Keratinocyte (primary cell): ENCODE data around the gene PRDM10. TPM values are rescaled to one million over a fixed set of nuclear protein-coding genes. Genes with fewer than 3 reads are reported as not detected.

Experiments
- DNase-seq: peaks from one replicate; pipeline ENCODE4 v3.0.0-alpha.2; 2011; ENCODE audit warnings: low read depth, missing footprints, low spot score
- FAIRE-seq: peaks from 2 replicates; lab custom pipeline; 2011; peaks lifted over from hg19 to GRCh38; lab: Jason Lieb, UNC
- H2AFZ ChIP-seq: 2 replicates; pipeline ENCODE4 v1.6.0; 2012; ENCODE audit warnings: low read length, control low read depth, inconsistent platforms; ENCODE audit not compliant: control insufficient read depth
- H3K27ac ChIP-seq: 2 replicates; pipeline ENCODE4 v1.5.1; 2011; ENCODE audit warnings: low read length; ENCODE audit not compliant: control insufficient read depth, insufficient read depth
- H3K27me3 ChIP-seq: 3 replicates; pipeline ENCODE4 v1.6.0; 2011; ENCODE audit warnings: low read length; ENCODE audit not compliant: control insufficient read depth, insufficient read depth; ENCODE audit errors: extremely low read depth
- H3K36me3 ChIP-seq, 2 experiments: 2 replicates in 1 of 2; 3 replicates in 1 of 2; pipeline ENCODE4 v1.5.1; 2011; ENCODE audit warnings: low read length in 2 of 2, mild to moderate bottlenecking in 1 of 2; ENCODE audit not compliant: control insufficient read depth in 2 of 2, insufficient read depth in 2 of 2; ENCODE audit errors: extremely low read depth in 1 of 2
- H3K4me1 ChIP-seq: 3 replicates; pipeline ENCODE4 v1.5.1; 2011; ENCODE audit warnings: low read length; ENCODE audit not compliant: control insufficient read depth, insufficient read depth; ENCODE audit errors: extremely low read depth
- H3K4me2 ChIP-seq: 3 replicates; pipeline ENCODE4 v1.6.0; 2011; ENCODE audit warnings: low read depth, low read length; ENCODE audit not compliant: control insufficient read depth, insufficient read depth; ENCODE audit errors: extremely low read depth
- H3K4me3 ChIP-seq, 3 experiments: fragments of 200-600 bp in 1 of 3; sonication (generic) in 1 of 3; 2 replicates in 2 of 3; 3 replicates in 1 of 3; pipeline ENCODE4 v1.5.1; 2011 to 2016; ENCODE audit warnings: low read length in 3 of 3, mild to moderate bottlenecking in 3 of 3, control low read depth in 2 of 3, inconsistent platforms in 1 of 3, low read depth in 1 of 3, mixed read lengths in 1 of 3, mixed run types in 1 of 3, moderate library complexity in 1 of 3; ENCODE audit not compliant: control insufficient read depth in 2 of 3, insufficient read depth in 2 of 3; ENCODE audit errors: extremely low read depth in 1 of 3
- H3K79me2 ChIP-seq: 2 replicates; pipeline ENCODE4 v1.6.0; 2012; ENCODE audit warnings: low read length; ENCODE audit not compliant: control insufficient read depth, insufficient read depth
- H3K9ac ChIP-seq: 3 replicates; pipeline ENCODE4 v1.6.0; 2011; ENCODE audit warnings: low read length; ENCODE audit not compliant: control insufficient read depth, insufficient read depth; ENCODE audit errors: extremely low read depth
- H3K9me1 ChIP-seq: 3 replicates; pipeline ENCODE4 v1.6.0; 2011; ENCODE audit warnings: low read length; ENCODE audit not compliant: control insufficient read depth, insufficient read depth; ENCODE audit errors: extremely low read depth
- H3K9me3 ChIP-seq: 2 replicates; pipeline ENCODE4 v1.5.1; 2012; ENCODE audit warnings: low read depth, low read length; ENCODE audit not compliant: control insufficient read depth
- H4K20me1 ChIP-seq: 3 replicates; pipeline ENCODE4 v1.6.0; 2011; ENCODE audit warnings: low read length; ENCODE audit not compliant: control insufficient read depth, insufficient read depth; ENCODE audit errors: extremely low read depth
- EZH2 ChIP-seq: IDR thresholded peaks from one replicate; pipeline ENCODE4 v1.6.1; 2012; ENCODE audit warnings: inconsistent platforms, mild to moderate bottlenecking, low read length, moderate library complexity
- dilution Hi-C: fragments of 300-500 bp; cut with MboI; formaldehyde crosslinking; loops from one replicate; pipeline ENCODE4 v1.7.0; 2020; ENCODE audit warnings: low sequenced_read_pairs; ENCODE audit not compliant: extremely low pct_ligation_motif_present
- polyA plus RNA-seq, 5 experiments: library from polyadenylated mRNA; depleted of rRNA in 3 of 5; stranded (reverse) in 3 of 5; stranded (forward) in 1 of 5; unstranded in 1 of 5; fragments of >200 nt; gene quantifications; 1 replicate in 1 of 5; 2 replicates in 3 of 5; 3 replicates in 1 of 5; pipeline versions ENCODE4 v1.2.1 to v1.2.3, GENCODE V29; 2011 to 2012; ENCODE audit warnings: missing spikeins in 2 of 5, low read depth in 1 of 5, low replicate concordance in 1 of 5
- TF ChIP-seq, protein P1 (sequence below), 3 experiments: IDR thresholded peaks in 1 of 3; conservative IDR thresholded peaks in 1 of 3; optimal IDR thresholded peaks in 1 of 3; 2 replicates in 2 of 3; 3 replicates in 1 of 3; pipeline versions ENCODE3 to v1.5.1; 2011; ENCODE audit warnings: low read length in 3 of 3, mild to moderate bottlenecking in 3 of 3, moderate library complexity in 2 of 3, control low read depth in 1 of 3, inconsistent platforms in 1 of 3; ENCODE audit not compliant: insufficient read depth in 2 of 3; ENCODE audit errors: extremely low read depth in 1 of 3

PRDM10 gene
- polyA plus RNA-seq, 1 donor (not counting 4 experiments of a cell fraction or from before 2014, with no cell fraction given): 4.7 TPM

DNA sequence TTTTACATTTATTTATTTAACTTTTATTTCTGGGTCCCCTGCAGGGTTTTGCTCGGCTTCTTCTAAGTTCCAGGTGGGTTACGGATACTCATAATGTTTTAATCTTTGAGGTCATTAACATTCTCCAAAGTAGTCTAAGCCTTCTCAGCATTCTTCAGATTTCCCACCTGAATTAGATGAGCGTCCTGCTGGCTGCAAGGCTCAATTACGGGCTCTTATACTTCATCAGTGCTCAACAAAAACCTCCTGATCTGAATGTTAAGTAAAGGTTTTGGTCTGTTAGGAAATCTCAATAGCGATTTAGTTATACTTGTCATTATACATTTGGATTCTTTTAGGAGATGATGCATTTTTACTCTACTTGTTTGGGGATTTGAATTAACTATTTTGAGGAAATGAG lies 80.0 kb downstream of the PRDM10 start:
- Histone ChIP-seq H3K4me3 (no peak overlapping the region), H3K9me1 (no peaks in the 10 kb centered on the region), H3K4me2 (no peak overlapping the region), H3K27ac (no peak overlapping the region), H3K4me1 (no peaks in the 10 kb centered on the region), H3K27me3 (no peaks in the 10 kb centered on the region), H3K36me3 (peaks cover 2 to 8% of the 10 kb centered on the region in 2 experiments), H3K79me2 (no peaks in the 10 kb centered on the region), H2AFZ (no peak overlapping the region), H4K20me1 (no peaks in the 10 kb centered on the region), H3K9ac (no peak overlapping the region), H3K9me3 (no peaks in the 10 kb centered on the region)
- DNase-seq: no peak
- no peak for FAIRE-seq
- dilution Hi-C loops: no loop called here
- TF ChIP-seq EZH2: no peak
- TF ChIP-seq, protein P1, sequence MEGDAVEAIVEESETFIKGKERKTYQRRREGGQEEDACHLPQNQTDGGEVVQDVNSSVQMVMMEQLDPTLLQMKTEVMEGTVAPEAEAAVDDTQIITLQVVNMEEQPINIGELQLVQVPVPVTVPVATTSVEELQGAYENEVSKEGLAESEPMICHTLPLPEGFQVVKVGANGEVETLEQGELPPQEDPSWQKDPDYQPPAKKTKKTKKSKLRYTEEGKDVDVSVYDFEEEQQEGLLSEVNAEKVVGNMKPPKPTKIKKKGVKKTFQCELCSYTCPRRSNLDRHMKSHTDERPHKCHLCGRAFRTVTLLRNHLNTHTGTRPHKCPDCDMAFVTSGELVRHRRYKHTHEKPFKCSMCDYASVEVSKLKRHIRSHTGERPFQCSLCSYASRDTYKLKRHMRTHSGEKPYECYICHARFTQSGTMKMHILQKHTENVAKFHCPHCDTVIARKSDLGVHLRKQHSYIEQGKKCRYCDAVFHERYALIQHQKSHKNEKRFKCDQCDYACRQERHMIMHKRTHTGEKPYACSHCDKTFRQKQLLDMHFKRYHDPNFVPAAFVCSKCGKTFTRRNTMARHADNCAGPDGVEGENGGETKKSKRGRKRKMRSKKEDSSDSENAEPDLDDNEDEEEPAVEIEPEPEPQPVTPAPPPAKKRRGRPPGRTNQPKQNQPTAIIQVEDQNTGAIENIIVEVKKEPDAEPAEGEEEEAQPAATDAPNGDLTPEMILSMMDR (optimal IDR thresholded peaks at IDR 0.05 in 1 of 3, IDR thresholded peaks at IDR 0.05 in 1 of 3, conservative IDR thresholded peaks at IDR 0.05 in 1 of 3; ENCODE audit: extremely low read depth in 1 of 3, insufficient read depth in 2 of 3, low read length in 3 of 3): no peak

DNA sequence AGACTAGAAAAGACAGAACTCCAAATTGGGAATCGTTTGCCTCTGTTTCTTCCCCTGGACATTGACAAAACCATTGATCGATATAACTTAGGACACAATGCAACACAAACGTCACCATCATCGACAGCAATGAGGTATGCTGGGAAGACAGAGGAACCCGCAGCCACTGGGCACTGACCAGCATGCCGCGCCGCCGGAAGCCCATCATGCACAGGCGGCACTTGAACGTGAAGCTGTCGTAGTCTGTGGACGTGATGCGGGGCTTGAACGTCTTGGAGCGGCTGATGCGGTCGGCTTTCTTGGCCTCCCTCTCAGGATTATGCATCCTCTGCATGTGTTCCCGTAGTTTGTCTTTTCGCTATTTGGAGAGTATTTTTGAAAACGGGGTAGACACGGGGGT lies 84.3 kb downstream of the PRDM10 start:
- Histone ChIP-seq H3K27ac (no peak overlapping the region), H3K9me1 (no peaks in the 10 kb centered on the region), H3K9ac (no peak overlapping the region), H3K4me1 (no peaks in the 10 kb centered on the region), H4K20me1 (no peaks in the 10 kb centered on the region), H3K36me3 (peaks cover 11 to 17% of the 10 kb centered on the region in 2 experiments), H3K4me3 (no peak overlapping the region), H3K79me2 (no peaks in the 10 kb centered on the region), H3K27me3 (no peaks in the 10 kb centered on the region), H2AFZ (no peak overlapping the region), H3K4me2 (no peak overlapping the region), H3K9me3 (no peaks in the 10 kb centered on the region)
- dilution Hi-C loops: no loop called here
- TF ChIP-seq EZH2: no peak
- TF ChIP-seq, protein P1 (optimal IDR thresholded peaks at IDR 0.05 in 1 of 3, IDR thresholded peaks at IDR 0.05 in 1 of 3, conservative IDR thresholded peaks at IDR 0.05 in 1 of 3; ENCODE audit: extremely low read depth in 1 of 3, insufficient read depth in 2 of 3, low read length in 3 of 3): no peak
- FAIRE-seq (no peak), DNase-seq (no peak)
